Measurements from ENCODE around the gene WWC2. TPM values are rescaled to one million over a fixed set of nuclear protein-coding genes. Genes with fewer than 3 reads are reported as not detected.
"Not testable (repeated sequence)": the region's sequence is repeated elsewhere in the genome, so short reads cannot be mapped to it uniquely, and the experiment has no call there.

The WWC2 gene
- total RNA-seq, 1 donor from 2014 or later: 0.05 TPM

- intact Hi-C loops (cut with micrococcal nuclease): not testable (repeated sequence)
Observed at GRCh38 chr4:183324056-183324455, 225.0 kb downstream of the WWC2 start.

GRCh38 chr4:183324619-183325018 is 225.6 kb downstream of the WWC2 start:
- intact Hi-C loops (cut with micrococcal nuclease): no loop called here

- intact Hi-C loops (cut with micrococcal nuclease): not testable (repeated sequence)
Observed at GRCh38 chr4:183326387-183326786, 227.3 kb downstream of the WWC2 start.

- intact Hi-C loops (cut with micrococcal nuclease): no loop called here
Observed at GRCh38 chr4:183326853-183327252, 227.8 kb downstream of the WWC2 start.

GRCh38 chr4:183327827-183328226 is 228.8 kb downstream of the WWC2 start:
- intact Hi-C loops (cut with micrococcal nuclease): no loop called here

- intact Hi-C loops (cut with micrococcal nuclease): no loop called here
Observed at GRCh38 chr4:183328832-183329231, 229.8 kb downstream of the WWC2 start.

- intact Hi-C loops (cut with micrococcal nuclease): no loop called here
Observed at GRCh38 chr4:183329244-183329643, 230.2 kb downstream of the WWC2 start.

GRCh38 chr4:183329954-183330742 is 231.1 kb downstream of the WWC2 start:
- intact Hi-C loops (cut with micrococcal nuclease): no loop called here

- intact Hi-C loops (cut with micrococcal nuclease): no loop called here
Observed at GRCh38 chr4:183330841-183331240, 231.8 kb downstream of the WWC2 start.

- intact Hi-C loops (cut with micrococcal nuclease): no loop called here
Observed at GRCh38 chr4:183332447-183332846, 233.4 kb downstream of the WWC2 start.

GRCh38 chr4:183333202-183333601 is 234.1 kb downstream of the WWC2 start:
- intact Hi-C loops (cut with micrococcal nuclease): no loop called here

- intact Hi-C loops (cut with micrococcal nuclease): no loop called here
Observed at GRCh38 chr4:183333983-183334382, 234.9 kb downstream of the WWC2 start.

- intact Hi-C loops (cut with micrococcal nuclease): no loop called here
Observed at GRCh38 chr4:183335369-183335940, 236.4 kb downstream of the WWC2 start.

GRCh38 chr4:183337349-183337748 is 238.3 kb downstream of the WWC2 start:
- intact Hi-C loops (cut with micrococcal nuclease): no loop called here

- intact Hi-C loops (cut with micrococcal nuclease): no loop called here
Observed at GRCh38 chr4:183337833-183338232, 238.8 kb downstream of the WWC2 start.

- intact Hi-C loops (cut with micrococcal nuclease): no loop called here
Observed at GRCh38 chr4:183342541-183343533, 243.8 kb downstream of the WWC2 start.

- intact Hi-C loops (cut with micrococcal nuclease): no loop called here
Observed at GRCh38 chr4:183343730-183344129, 244.7 kb downstream of the WWC2 start.

GRCh38 chr4:183344523-183345255 is 245.6 kb downstream of the WWC2 start:
- intact Hi-C loops (cut with micrococcal nuclease): no loop called here

GRCh38 chr4:183345261-183345660 is 246.2 kb downstream of the WWC2 start:
- intact Hi-C loops (cut with micrococcal nuclease): no loop called here

- intact Hi-C loops (cut with micrococcal nuclease): no loop called here
Observed at GRCh38 chr4:183347146-183347545, 248.1 kb downstream of the WWC2 start.

GRCh38 chr4:183347566-183347965 is 248.5 kb downstream of the WWC2 start:
- intact Hi-C loops (cut with micrococcal nuclease): no loop called here
